ENCODE results near the gene NNMT. TPM values are rescaled to one million over a fixed set of nuclear protein-coding genes. Genes with fewer than 3 reads are reported as not detected.

NNMT gene
- total and polyA plus RNA-seq, 2 donors (not counting 1 experiment from before 2014, with no cell fraction given): not detected

GRCh38 chr11:114262681-114263512 is 33.3 kb upstream of the NNMT start:
- H3K9ac ChIP-seq (ENCODE audit: low read length): no peak overlapping the region
- ChIA-PET POLR2A (interaction anchor here (1.9 kb wide), 1 partner anchor 366 kb away, joined by 10 read pairs; no protein-coding TSS in a partner anchor), CTCF (interaction anchor here (0.6 to 12.3 kb wide), 40 partner anchors 9 to 958 kb away, joined by 3 to 592 read pairs (median 12); partner anchors contain the start of genes HTR3A, HTR3B, TTC12 and ZBTB16)
- no peak overlapping the region for H2AFZ ChIP-seq (ENCODE audit: insufficient read depth, low read depth, low read length, poor library complexity, severe bottlenecking)
- peak; percentile 64 for DNase-seq
- no peaks in the 10 kb centered on the region for H3K79me2 ChIP-seq (ENCODE audit: control insufficient read depth, insufficient read depth, low read length)
- H3K9me3 ChIP-seq (ENCODE audit: control extremely low read depth in 1 of 3, control insufficient read depth in 2 of 3, insufficient read depth in 1 of 3, low read length in 2 of 3): no peaks in the 10 kb centered on the region
- H3K27me3 ChIP-seq (replicated peaks in 1 of 4; ENCODE audit: control extremely low read depth in 1 of 4, control insufficient read depth in 3 of 4, insufficient read depth in 4 of 4, low read length in 3 of 4): peaks cover 0 to 3% (median 1%) of the 10 kb centered on the region in 4 experiments
- H3K4me3 ChIP-seq (ENCODE audit: control extremely low read depth in 1 of 5, extremely low read depth in 1 of 5, insufficient read depth in 1 of 5, low read depth in 2 of 5, low read length in 4 of 5): no peak overlapping the region
- no peaks in the 10 kb centered on the region for H3K9me3 Mint-ChIP-seq (ENCODE audit: insufficient read depth)
- no peak for ATAC-seq (ENCODE audit: low read depth)
- H3K27ac Mint-ChIP-seq: no peak overlapping the region
- H3K4me3 Mint-ChIP-seq: no peak overlapping the region
- H3K4me2 ChIP-seq (replicated peaks; ENCODE audit: low read depth, low read length, poor library complexity, severe bottlenecking): no peak overlapping the region
- no peaks in the 10 kb centered on the region for H3K36me3 ChIP-seq (replicated peaks in 1 of 2; ENCODE audit: control extremely low read depth in 1 of 2, control insufficient read depth in 1 of 2, extremely low read depth in 1 of 2, insufficient read depth in 2 of 2, low read length in 1 of 2)
- TF ChIP-seq EZH2 (IDR thresholded peaks at IDR 0.05; ENCODE audit: borderline replicate concordance, insufficient read depth, low read depth, low read length, poor library complexity, severe bottlenecking): no peak
- TF ChIP-seq CTCF (IDR thresholded peaks at IDR 0.05): peak; percentile 76
- H4K20me1 ChIP-seq (ENCODE audit: control insufficient read depth, insufficient read depth, low read length, poor library complexity, severe bottlenecking): no peaks in the 10 kb centered on the region
- WGBS (ENCODE audit: insufficient coverage): 52% methylated on average over 4 of the region's 9 CpGs
- intact Hi-C loops (cut with micrococcal nuclease): loop anchor here (1.0 kb wide), 1 partner anchor 958 kb away; no protein-coding TSS in a partner anchor
- peaks cover 29% of the 10 kb centered on the region for H3K4me1 Mint-ChIP-seq
- peaks cover 30 to 31% of the 10 kb centered on the region in 2 donors for H3K4me1 ChIP-seq (ENCODE audit: control insufficient read depth in 2 of 2, insufficient read depth in 2 of 2, low read length in 2 of 2)
- H3K27ac ChIP-seq (ENCODE audit: low read length in 2 of 2): no peak overlapping the region
- no peaks in the 10 kb centered on the region for H3K27me3 Mint-ChIP-seq

All from B cell (primary cell).